HFF-Myc (cell line): Measurements from ENCODE around the gene TAP1.

Experiments
- DNase-seq: peaks from one replicate; pipeline ENCODE4 v3.0.0-alpha.2; 2011; ENCODE audit warnings: low read depth; ENCODE audit errors: extremely low read depth
- H3K4me3 ChIP-seq: replicated peaks from 2 replicates; pipeline ENCODE4 v1.5.1; 2011; ENCODE audit warnings: low read depth, mild to moderate bottlenecking, control low read depth, low read length
- CTCF ChIP-seq: IDR thresholded peaks from 2 replicates; pipeline ENCODE4 v1.5.1; 2012; ENCODE audit warnings: mild to moderate bottlenecking, low read depth, low read length, control low read depth; ENCODE audit errors: missing control alignments

The TAP1 gene

GRCh38 chr6:32852018-32852843 lies 1.3 kb downstream of the TAP1 start:
- no peak for TF ChIP-seq CTCF
- H3K4me3 ChIP-seq: peak overlapping the region; percentile 90
- no peak for DNase-seq

GRCh38 chr6:32851025-32851424 lies 2.5 kb downstream of the TAP1 start:
- no peak for DNase-seq
- no peak overlapping the region for H3K4me3 ChIP-seq
- no peak for TF ChIP-seq CTCF

GRCh38 chr6:32849126-32849525 lies 4.4 kb downstream of the TAP1 start:
- no peak for DNase-seq
- H3K4me3 ChIP-seq: no peak overlapping the region
- no peak for TF ChIP-seq CTCF

- TF ChIP-seq CTCF: no peak
- DNase-seq: no peak
- no peak overlapping the region for H3K4me3 ChIP-seq
Observed at GRCh38 chr6:32847795-32848194, 5.7 kb downstream of the TAP1 start.

GRCh38 chr6:32847004-32847403 lies 6.5 kb downstream of the TAP1 start:
- no peak overlapping the region for H3K4me3 ChIP-seq
- TF ChIP-seq CTCF: no peak
- DNase-seq: no peak

- no peak for DNase-seq
Observed at GRCh38 chr6:32845384-32845884, 8.1 kb downstream of the TAP1 start.

More at GRCh38 chr6:32845384-32845884, 8.1 kb downstream of the TAP1 start:
- no peak overlapping the region for H3K4me3 ChIP-seq
- TF ChIP-seq CTCF: no peak
